Stimulated activated CD4-positive, alpha-beta T cell treated with anti-CD3 and anti-CD28 coated beads, Interleukin-1b, Interleukin-23, amount 100 ng/mL, for 4 hours (primary cell): ENCODE results near the gene LUZP2.

Experiments used
- DNase-seq, 2 donors: peaks; one replicate each; pipeline ENCODE4 v3.0.0-alpha.2; 2020; ENCODE audit warnings: low read depth in 2 of 2

The LUZP2 gene

DNA sequence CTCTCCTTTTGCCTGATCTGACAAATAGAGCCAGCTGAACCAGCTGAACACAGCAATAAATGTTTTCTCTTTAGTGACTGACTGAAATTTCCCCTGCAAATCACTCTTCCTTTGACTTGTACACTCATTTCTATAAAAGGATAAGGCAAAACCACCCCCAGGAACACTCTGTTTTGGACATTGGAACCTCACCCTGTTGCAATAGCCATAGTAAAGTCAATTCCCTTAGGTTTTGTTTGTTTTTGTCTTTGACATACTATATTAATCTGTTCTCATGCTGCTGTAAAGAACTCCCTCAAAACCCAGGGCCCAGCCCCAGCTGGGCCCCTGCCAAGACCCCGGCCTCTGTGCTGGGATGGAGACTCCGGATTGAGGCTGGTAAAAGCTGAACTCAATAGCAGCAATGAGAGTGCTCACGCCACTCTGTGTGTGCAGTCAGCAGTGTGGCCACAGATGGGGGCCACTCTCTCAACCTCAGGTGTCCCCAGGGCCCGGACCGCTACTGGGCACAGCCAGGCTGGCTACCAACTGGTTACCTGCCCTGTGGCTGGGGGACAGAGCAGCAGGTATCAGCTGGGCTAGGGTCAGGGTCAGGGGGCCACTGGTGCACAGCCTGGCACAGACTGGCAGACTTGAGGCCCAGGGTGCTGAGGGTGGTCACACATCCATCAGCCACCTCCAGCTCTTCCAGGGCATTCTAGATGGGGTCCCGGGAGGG is 597.4 kb downstream of the LUZP2 start:
- DNase-seq, result no peak

DNA sequence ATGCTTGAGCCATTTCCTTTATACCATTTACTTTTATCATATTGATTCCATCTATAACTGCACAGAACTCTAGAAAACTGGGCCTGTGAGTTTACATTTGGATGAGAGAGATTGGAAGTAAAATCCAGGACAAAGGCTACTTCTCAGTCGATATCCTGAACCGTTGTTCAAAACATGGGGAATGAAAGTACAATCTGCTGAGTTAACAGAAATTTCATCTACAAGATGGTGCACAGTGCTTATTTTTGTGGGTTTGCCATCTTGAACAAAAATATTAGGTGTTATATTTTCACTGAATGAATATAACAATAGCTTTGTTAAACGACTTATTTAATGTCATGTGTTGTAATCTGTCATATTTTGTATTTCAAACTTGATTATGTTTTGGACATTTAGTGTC is 622.6 kb downstream of the LUZP2 start:
- DNase-seq, result no peak
